ENCODE measurements around the gene LZIC.
A peak's percentile ranks its signal among the peaks of the same experiment; 100 is the strongest.

LZIC gene

GRCh38 chr1:9910423-9911178 lies 32.6 kb downstream of the LZIC start:
- peak; percentile 100 for DNase-seq (ENCODE audit: low read depth in 2 of 2)

- DNase-seq (ENCODE audit: low read depth in 2 of 2) = no peak
These were observed 33.1 kb downstream of the LZIC start, which contains the start of gene CTNNBIP1 for GRCh38 chr1:9910076-9910422. Gene CTNNBIP1, minus strand, starts transcription at chr1:9910269. Its CDS starts 38,205 bp downstream, at chr1:9872064.

- DNase-seq (ENCODE audit: low read depth in 2 of 2) = peak; percentile 20 to 41
These were observed 33.8 kb downstream of the LZIC start for GRCh38 chr1:9909234-9910046.

GRCh38 chr1:9908871-9909233 lies 34.3 kb downstream of the LZIC start:
- no peak for DNase-seq (ENCODE audit: low read depth in 2 of 2)

- DNase-seq (ENCODE audit: low read depth in 2 of 2) = no peak
These were observed 35.8 kb downstream of the LZIC start for GRCh38 chr1:9907441-9907840.

GRCh38 chr1:9906466-9906865 lies 36.7 kb downstream of the LZIC start:
- no peak for DNase-seq (ENCODE audit: low read depth in 2 of 2)

- no peak for DNase-seq (ENCODE audit: low read depth in 2 of 2)
These were observed 38.2 kb downstream of the LZIC start for GRCh38 chr1:9905010-9905409.

GRCh38 chr1:9904596-9904995 lies 38.6 kb downstream of the LZIC start:
- DNase-seq (ENCODE audit: low read depth in 2 of 2) = no peak

GRCh38 chr1:9903801-9904527 lies 39.2 kb downstream of the LZIC start:
- DNase-seq (ENCODE audit: low read depth in 2 of 2) = no peak

- no peak for DNase-seq (ENCODE audit: low read depth in 2 of 2)
These were observed 41.1 kb downstream of the LZIC start for GRCh38 chr1:9902060-9902452.

- DNase-seq (ENCODE audit: low read depth in 2 of 2) = no peak
These were observed 41.8 kb downstream of the LZIC start for GRCh38 chr1:9901148-9902059.

GRCh38 chr1:9900142-9901043 lies 42.8 kb downstream of the LZIC start:
- no peak for DNase-seq (ENCODE audit: low read depth in 2 of 2)

GRCh38 chr1:9894115-9894514 lies 49.1 kb downstream of the LZIC start:
- no peak for DNase-seq (ENCODE audit: low read depth in 2 of 2)

- DNase-seq (ENCODE audit: low read depth in 2 of 2) = no peak
These were observed 50.3 kb downstream of the LZIC start for GRCh38 chr1:9892563-9893528.

- no peak for DNase-seq (ENCODE audit: low read depth in 2 of 2)
These were observed 52.0 kb downstream of the LZIC start for GRCh38 chr1:9891207-9891606.

GRCh38 chr1:9890224-9890731 lies 52.9 kb downstream of the LZIC start:
- DNase-seq (ENCODE audit: low read depth in 2 of 2) = no peak

- no peak for DNase-seq (ENCODE audit: low read depth in 2 of 2)
These were observed 53.8 kb downstream of the LZIC start for GRCh38 chr1:9889411-9889810.

- DNase-seq (ENCODE audit: low read depth in 2 of 2) = no peak
These were observed 54.3 kb downstream of the LZIC start for GRCh38 chr1:9888886-9889285.

- no peak for DNase-seq (ENCODE audit: low read depth in 2 of 2)
These were observed 56.1 kb downstream of the LZIC start for GRCh38 chr1:9887070-9887469.

Measured in stimulated activated CD4-positive, alpha-beta T cell treated with anti-CD3 and anti-CD28 coated beads, Interleukin-4, amount 100 ng/mL, for 48 hours (primary cell).